ENCODE data around the gene C10orf105. TPM values are rescaled to one million over a fixed set of nuclear protein-coding genes. Genes with fewer than 3 reads are reported as not detected.

Gene C10orf105
- total RNA-seq, 1 donor from 2014 or later, result 0.15 TPM

GRCh38 chr10:71714592-71714991 lies 5.0 kb downstream of the C10orf105 start:
- Mint-ChIP-seq H3K9me3 (ENCODE audit: unreplicated experiment) (no peaks in the 10 kb centered on the region), H3K36me3 (ENCODE audit: low read depth, unreplicated experiment) (peaks cover 3% of the 10 kb centered on the region), H3K4me1 (ENCODE audit: unreplicated experiment) (peaks cover 20% of the 10 kb centered on the region), H3K27me3 (ENCODE audit: unreplicated experiment) (peaks cover 9% of the 10 kb centered on the region), H3K4me3 (ENCODE audit: unreplicated experiment) (no peak overlapping the region), H3K27ac (ENCODE audit: unreplicated experiment) (no peak overlapping the region)
- TF ChIP-seq CTCF (IDR thresholded peaks at IDR 0.05; ENCODE audit: unreplicated experiment), result no peak
- DNase-seq (ENCODE audit: low spot score), result no peak

- Mint-ChIP-seq H3K4me3 (ENCODE audit: unreplicated experiment) (no peak overlapping the region), H3K36me3 (ENCODE audit: low read depth, unreplicated experiment) (peaks cover 3% of the 10 kb centered on the region), H3K27me3 (ENCODE audit: unreplicated experiment) (peaks cover 11% of the 10 kb centered on the region), H3K27ac (ENCODE audit: unreplicated experiment) (no peak overlapping the region), H3K9me3 (ENCODE audit: unreplicated experiment) (no peaks in the 10 kb centered on the region), H3K4me1 (ENCODE audit: unreplicated experiment) (peaks cover 20% of the 10 kb centered on the region)
- no peak for TF ChIP-seq CTCF (IDR thresholded peaks at IDR 0.05; ENCODE audit: unreplicated experiment)
- no peak for DNase-seq (ENCODE audit: low spot score)
Measured at GRCh38 chr10:71714031-71714410, 5.6 kb downstream of the C10orf105 start.

GRCh38 chr10:71713135-71714030 lies 6.2 kb downstream of the C10orf105 start:
- H3K27me3 Mint-ChIP-seq (ENCODE audit: unreplicated experiment), result peaks cover 10% of the 10 kb centered on the region
- H3K27ac Mint-ChIP-seq (ENCODE audit: unreplicated experiment), result peak overlapping the region; percentile 86
- no peak overlapping the region for H3K4me3 Mint-ChIP-seq (ENCODE audit: unreplicated experiment)
- H3K9me3 Mint-ChIP-seq (ENCODE audit: unreplicated experiment), result no peaks in the 10 kb centered on the region
- peaks cover 3% of the 10 kb centered on the region for H3K36me3 Mint-ChIP-seq (ENCODE audit: low read depth, unreplicated experiment)
- no peak for DNase-seq (ENCODE audit: low spot score)
- peaks cover 20% of the 10 kb centered on the region for H3K4me1 Mint-ChIP-seq (ENCODE audit: unreplicated experiment)
- TF ChIP-seq CTCF (IDR thresholded peaks at IDR 0.05; ENCODE audit: unreplicated experiment), result no peak

GRCh38 chr10:71712572-71713134 lies 6.9 kb downstream of the C10orf105 start:
- Mint-ChIP-seq H3K36me3 (ENCODE audit: low read depth, unreplicated experiment) (peaks cover 3% of the 10 kb centered on the region), H3K27ac (ENCODE audit: unreplicated experiment) (no peak overlapping the region), H3K4me3 (ENCODE audit: unreplicated experiment) (no peak overlapping the region), H3K4me1 (ENCODE audit: unreplicated experiment) (peaks cover 19% of the 10 kb centered on the region), H3K9me3 (ENCODE audit: unreplicated experiment) (no peaks in the 10 kb centered on the region), H3K27me3 (ENCODE audit: unreplicated experiment) (peaks cover 9% of the 10 kb centered on the region)
- TF ChIP-seq CTCF (IDR thresholded peaks at IDR 0.05; ENCODE audit: unreplicated experiment), result no peak
- no peak for DNase-seq (ENCODE audit: low spot score)

- Mint-ChIP-seq H3K9me3 (ENCODE audit: unreplicated experiment) (no peaks in the 10 kb centered on the region), H3K27ac (ENCODE audit: unreplicated experiment) (no peak overlapping the region), H3K4me1 (ENCODE audit: unreplicated experiment) (peaks cover 20% of the 10 kb centered on the region), H3K36me3 (ENCODE audit: low read depth, unreplicated experiment) (peaks cover 3% of the 10 kb centered on the region), H3K27me3 (ENCODE audit: unreplicated experiment) (peaks cover 9% of the 10 kb centered on the region), H3K4me3 (ENCODE audit: unreplicated experiment) (no peak overlapping the region)
- no peak for DNase-seq (ENCODE audit: low spot score)
- TF ChIP-seq CTCF (IDR thresholded peaks at IDR 0.05; ENCODE audit: unreplicated experiment), result no peak
Measured at GRCh38 chr10:71712170-71712569, 7.4 kb downstream of the C10orf105 start.
